HL-60/S4 treated with phorbol 12-myristate 13-acetate at 8.2 ng/mL for 4 days and 3 days (cell line): Measurements from ENCODE around the gene BIRC7.

Experiments used
- in situ Hi-C: fragments of 300-500 bp; cut with MboI; formaldehyde crosslinking; loops from 2 replicates; pipeline ENCODE4 v1.15.0; 2022; ENCODE audit warnings: low sequenced_read_pairs

Gene BIRC7

GRCh38 chr20:63235399-63235983, at the start of gene BIRC7:
Gene BIRC7 (plus strand): TSS chr20:63235905. CDS start chr20:63236097, 192 bp downstream.
- in situ Hi-C loops, result no loop called here

GRCh38 chr20:63186084-63186483, 49.6 kb upstream of the BIRC7 start:
- in situ Hi-C loops, result no loop called here

- in situ Hi-C loops, result no loop called here
Observed at GRCh38 chr20:63186528-63187316, 49.0 kb upstream of the BIRC7 start.

- in situ Hi-C loops, result no loop called here
Observed at GRCh38 chr20:63187338-63188158, 48.2 kb upstream of the BIRC7 start.

GRCh38 chr20:63188159-63188442, 47.6 kb upstream of the BIRC7 start:
- in situ Hi-C loops, result no loop called here

- in situ Hi-C loops, result no loop called here
Observed at GRCh38 chr20:63188641-63189321, 46.9 kb upstream of the BIRC7 start.

- in situ Hi-C loops, result no loop called here
Observed at GRCh38 chr20:63189322-63189642, 46.4 kb upstream of the BIRC7 start.

GRCh38 chr20:63189846-63190559, 45.7 kb upstream of the BIRC7 start:
- in situ Hi-C loops, result no loop called here

- in situ Hi-C loops, result no loop called here
Observed at GRCh38 chr20:63190828-63191227, 44.9 kb upstream of the BIRC7 start.

GRCh38 chr20:63191400-63191799, 44.3 kb upstream of the BIRC7 start:
- in situ Hi-C loops, result no loop called here

- in situ Hi-C loops, result no loop called here
Observed at GRCh38 chr20:63192721-63193120, 43.0 kb upstream of the BIRC7 start.

- in situ Hi-C loops, result no loop called here
Observed at GRCh38 chr20:63194007-63194796, 41.5 kb upstream of the BIRC7 start.

- in situ Hi-C loops, result no loop called here
Observed at GRCh38 chr20:63194797-63195173, 40.9 kb upstream of the BIRC7 start.

GRCh38 chr20:63196768-63197470, 38.8 kb upstream of the BIRC7 start:
- in situ Hi-C loops, result no loop called here

GRCh38 chr20:63198606-63199005, 37.1 kb upstream of the BIRC7 start:
- in situ Hi-C loops, result no loop called here

GRCh38 chr20:63202021-63202420, 33.7 kb upstream of the BIRC7 start:
- in situ Hi-C loops, result no loop called here

- in situ Hi-C loops, result no loop called here
Observed at GRCh38 chr20:63202811-63203526, 32.7 kb upstream of the BIRC7 start.

GRCh38 chr20:63204362-63204761, 31.3 kb upstream of the BIRC7 start:
- in situ Hi-C loops, result no loop called here

- in situ Hi-C loops, result no loop called here
Observed at GRCh38 chr20:63205896-63206295, 29.8 kb upstream of the BIRC7 start.
